GM18498 (cell line): Measurements from ENCODE around the gene ARPP21.

Experiments used
- ATAC-seq: cut with Tn5 transposase; IDR thresholded peaks from one replicate; pipeline ENCODE4 v1.9.1; 2021; ENCODE audit warnings: mild to moderate bottlenecking, moderate library complexity; ENCODE audit not compliant: unreplicated experiment

Gene ARPP21

GRCh38 chr3:35733341-35733740 is 94.0 kb downstream of the ARPP21 start:
- no peak for ATAC-seq

GRCh38 chr3:35733864-35734263 is 94.5 kb downstream of the ARPP21 start:
- ATAC-seq, result no peak

- ATAC-seq, result no peak
These were observed 97.8 kb downstream of the ARPP21 start for GRCh38 chr3:35737080-35737479.

GRCh38 chr3:35737527-35737926 is 98.2 kb downstream of the ARPP21 start:
- ATAC-seq, result no peak

- no peak for ATAC-seq
These were observed 98.8 kb downstream of the ARPP21 start for GRCh38 chr3:35737934-35738706.

GRCh38 chr3:35739181-35739809 is 100.0 kb downstream of the ARPP21 start:
- ATAC-seq, result no peak

GRCh38 chr3:35739964-35740527 is 100.7 kb downstream of the ARPP21 start:
- ATAC-seq, result no peak

GRCh38 chr3:35743218-35743617 is 103.9 kb downstream of the ARPP21 start:
- ATAC-seq, result no peak

- no peak for ATAC-seq
These were observed 105.1 kb downstream of the ARPP21 start for GRCh38 chr3:35744419-35744818.

GRCh38 chr3:35745351-35745750 is 106.0 kb downstream of the ARPP21 start:
- no peak for ATAC-seq

GRCh38 chr3:35745802-35746484 is 106.6 kb downstream of the ARPP21 start:
- no peak for ATAC-seq

GRCh38 chr3:35746492-35746891 is 107.2 kb downstream of the ARPP21 start:
- ATAC-seq, result no peak

- no peak for ATAC-seq
These were observed 108.8 kb downstream of the ARPP21 start for GRCh38 chr3:35748144-35748543.

- no peak for ATAC-seq
These were observed 111.9 kb downstream of the ARPP21 start for GRCh38 chr3:35751207-35751606.

- no peak for ATAC-seq
These were observed 118.8 kb downstream of the ARPP21 start for GRCh38 chr3:35757991-35758757.

GRCh38 chr3:35760146-35760545 is 120.8 kb downstream of the ARPP21 start:
- ATAC-seq, result no peak

- no peak for ATAC-seq
These were observed 122.0 kb downstream of the ARPP21 start for GRCh38 chr3:35761311-35761710.

- ATAC-seq, result no peak
These were observed 133.2 kb downstream of the ARPP21 start for GRCh38 chr3:35772381-35773015.

- ATAC-seq, result no peak
These were observed 134.1 kb downstream of the ARPP21 start for GRCh38 chr3:35773417-35773816.

- ATAC-seq, result no peak
These were observed 137.0 kb downstream of the ARPP21 start for GRCh38 chr3:35776346-35776745.
